ENCODE results near the gene MUC4. TPM values are rescaled to one million over a fixed set of nuclear protein-coding genes. Genes with fewer than 3 reads are reported as not detected.

MUC4 gene
- polyA plus RNA-seq, 1 experiment, result not detected

DNA sequence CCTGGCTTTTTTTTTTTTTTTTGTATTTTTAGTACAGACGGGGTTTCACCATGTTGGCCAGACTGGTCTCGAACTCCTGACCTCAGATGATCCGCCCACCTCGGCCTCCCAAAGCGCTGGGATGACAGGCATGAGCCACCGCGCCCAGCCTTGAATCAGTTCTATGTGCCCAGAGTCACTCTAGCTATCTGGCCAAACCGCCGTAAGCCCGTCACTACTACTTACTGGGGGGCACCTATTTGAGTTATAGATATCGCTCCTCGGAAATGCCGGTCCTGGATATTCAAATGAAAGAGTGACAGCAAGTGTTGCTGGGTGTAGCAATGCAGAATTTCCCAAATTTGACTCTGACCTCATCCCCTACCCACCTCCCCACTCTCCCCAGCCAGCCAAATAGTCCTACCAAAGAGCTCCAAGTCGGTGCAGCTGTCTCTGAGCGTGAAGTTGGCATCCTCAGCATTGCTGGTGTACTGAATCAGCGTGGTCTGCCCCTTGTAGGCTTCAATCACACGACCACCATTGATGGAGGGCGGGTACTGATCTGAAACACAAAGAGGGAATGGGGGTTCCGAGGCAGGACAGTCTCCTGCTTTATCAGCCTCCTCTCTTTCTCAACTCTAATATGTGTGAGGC is 52.9 kb downstream of the MUC4 start:
- ChIA-PET POLR2A (interaction anchor here (0.6 kb wide), 1 partner anchor 15 kb away, joined by 3 read pairs; no protein-coding TSS in a partner anchor), CTCF (no interaction called here)
- no peak overlapping the region for H3K27ac ChIP-seq (ENCODE audit: low read depth, low read length)
- no peaks in the 10 kb centered on the region; the same call in 1 of the 2 replicates for H3K9me3 ChIP-seq (ENCODE audit: control insufficient read depth, insufficient read depth, low read length)
- H3K27me3 ChIP-seq (ENCODE audit: control insufficient read depth, insufficient read depth, low read length), result peaks cover 58% of the 10 kb centered on the region
- TF ChIP-seq, protein P1, sequence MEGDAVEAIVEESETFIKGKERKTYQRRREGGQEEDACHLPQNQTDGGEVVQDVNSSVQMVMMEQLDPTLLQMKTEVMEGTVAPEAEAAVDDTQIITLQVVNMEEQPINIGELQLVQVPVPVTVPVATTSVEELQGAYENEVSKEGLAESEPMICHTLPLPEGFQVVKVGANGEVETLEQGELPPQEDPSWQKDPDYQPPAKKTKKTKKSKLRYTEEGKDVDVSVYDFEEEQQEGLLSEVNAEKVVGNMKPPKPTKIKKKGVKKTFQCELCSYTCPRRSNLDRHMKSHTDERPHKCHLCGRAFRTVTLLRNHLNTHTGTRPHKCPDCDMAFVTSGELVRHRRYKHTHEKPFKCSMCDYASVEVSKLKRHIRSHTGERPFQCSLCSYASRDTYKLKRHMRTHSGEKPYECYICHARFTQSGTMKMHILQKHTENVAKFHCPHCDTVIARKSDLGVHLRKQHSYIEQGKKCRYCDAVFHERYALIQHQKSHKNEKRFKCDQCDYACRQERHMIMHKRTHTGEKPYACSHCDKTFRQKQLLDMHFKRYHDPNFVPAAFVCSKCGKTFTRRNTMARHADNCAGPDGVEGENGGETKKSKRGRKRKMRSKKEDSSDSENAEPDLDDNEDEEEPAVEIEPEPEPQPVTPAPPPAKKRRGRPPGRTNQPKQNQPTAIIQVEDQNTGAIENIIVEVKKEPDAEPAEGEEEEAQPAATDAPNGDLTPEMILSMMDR (IDR thresholded peaks at IDR 0.05; ENCODE audit: low read depth, low read length), result no peak
- no peak overlapping the region for H3K4me3 ChIP-seq (ENCODE audit: low read depth, low read length)
- no peak for DNase-seq (ENCODE audit: low read depth, low spot score)

DNA sequence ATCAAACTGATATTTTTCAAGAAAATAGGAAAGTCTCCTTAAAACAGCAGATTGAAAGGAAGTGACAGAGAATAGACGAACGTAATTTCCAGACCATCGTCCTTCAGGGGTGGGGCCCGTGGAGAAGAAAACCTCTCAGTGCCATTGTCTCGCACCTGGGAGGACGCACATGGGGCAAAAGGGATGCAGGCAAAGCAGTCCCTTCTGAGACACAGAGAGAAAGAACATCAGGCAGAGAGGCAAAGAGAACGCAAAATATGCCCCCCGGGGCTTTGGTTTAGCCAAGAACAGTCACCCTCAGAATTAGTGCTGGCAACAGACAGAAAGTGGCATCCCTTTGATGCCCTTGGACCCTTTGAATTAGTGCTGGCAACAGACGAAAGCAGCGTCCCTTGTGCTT is 53.9 kb downstream of the MUC4 start:
- no peaks in the 10 kb centered on the region; the same call in 1 of the 2 replicates for H3K9me3 ChIP-seq (ENCODE audit: control insufficient read depth, insufficient read depth, low read length)
- DNase-seq (ENCODE audit: low read depth, low spot score), result no peak
- H3K4me3 ChIP-seq (ENCODE audit: low read depth, low read length), result no peak overlapping the region
- H3K27ac ChIP-seq (ENCODE audit: low read depth, low read length), result no peak overlapping the region
- CTCF ChIA-PET, result no interaction called here
- POLR2A ChIA-PET, result interaction anchor here (0.6 kb wide), 1 partner anchor 14 kb away, joined by 3 read pairs; no protein-coding TSS in a partner anchor
- TF ChIP-seq, protein P1 (IDR thresholded peaks at IDR 0.05; ENCODE audit: low read depth, low read length), result no peak
- H3K27me3 ChIP-seq (ENCODE audit: control insufficient read depth, insufficient read depth, low read length), result peaks cover 53% of the 10 kb centered on the region

GRCh38 chr3:195757438-195757770 is 54.3 kb downstream of the MUC4 start:
- peaks cover 52% of the 10 kb centered on the region for H3K27me3 ChIP-seq (ENCODE audit: control insufficient read depth, insufficient read depth, low read length)
- TF ChIP-seq, protein P1 (IDR thresholded peaks at IDR 0.05; ENCODE audit: low read depth, low read length), result no peak
- CTCF ChIA-PET, result no interaction called here

DNA sequence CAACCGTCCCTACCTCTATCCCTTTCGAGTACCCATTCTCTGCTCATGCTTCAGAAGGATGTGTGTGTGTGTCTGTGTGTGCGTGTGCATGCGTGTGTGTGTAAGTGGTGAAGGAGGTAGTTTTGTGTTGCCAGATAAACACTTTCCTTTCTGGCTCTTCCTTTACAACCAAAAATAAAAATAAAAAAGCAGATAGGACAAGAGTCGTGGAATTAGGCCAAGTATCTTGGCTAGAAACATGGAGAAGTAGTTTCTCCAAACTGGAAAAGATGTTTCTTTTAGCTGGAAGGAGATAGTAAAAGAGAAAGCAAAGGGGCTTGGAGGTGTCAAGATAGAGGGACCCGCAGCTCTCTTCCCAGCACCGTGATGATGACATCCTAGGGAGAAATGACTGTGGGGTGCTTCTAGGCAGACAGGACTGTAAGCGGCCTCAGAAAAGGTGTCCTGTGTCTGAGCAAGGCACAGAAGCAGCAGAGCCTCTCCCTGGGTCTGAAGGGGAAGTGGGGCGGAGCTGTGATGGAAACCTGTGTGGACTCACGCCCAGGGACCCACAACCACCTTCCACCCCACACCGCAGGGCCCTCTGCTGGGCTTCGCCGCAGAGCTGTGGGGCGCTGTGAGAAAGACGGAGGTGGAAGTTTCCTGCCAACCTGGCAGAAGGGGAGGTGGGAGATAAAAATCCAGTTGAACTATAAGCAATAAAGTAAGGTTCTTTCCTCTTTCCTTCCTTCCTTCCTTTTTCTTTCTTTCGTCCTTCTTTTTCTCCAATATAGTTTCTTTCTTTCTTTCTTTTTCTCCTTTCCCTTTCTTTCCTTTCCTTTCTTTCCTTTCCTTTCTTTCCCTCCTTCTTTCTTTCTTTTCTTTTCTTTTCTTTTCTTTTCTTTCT is 55.7 kb downstream of the MUC4 start:
- no peaks in the 10 kb centered on the region; the same call in 1 of the 2 replicates for H3K9me3 ChIP-seq (ENCODE audit: control insufficient read depth, insufficient read depth, low read length)
- ChIA-PET CTCF (interaction anchor here (1.0 kb wide), 1 partner anchor 94 kb away, joined by 7 read pairs; no protein-coding TSS in a partner anchor), POLR2A (no interaction called here)
- TF ChIP-seq, protein P1 (IDR thresholded peaks at IDR 0.05; ENCODE audit: low read depth, low read length), result no peak
- no peak for DNase-seq (ENCODE audit: low read depth, low spot score)
- H3K27ac ChIP-seq (ENCODE audit: low read depth, low read length), result no peak overlapping the region
- no peak overlapping the region for H3K4me3 ChIP-seq (ENCODE audit: low read depth, low read length)
- H3K27me3 ChIP-seq (ENCODE audit: control insufficient read depth, insufficient read depth, low read length), result peaks cover 41% of the 10 kb centered on the region

More at GRCh38 chr3:195757438-195757770, 54.3 kb downstream of the MUC4 start:
- Histone ChIP-seq H3K4me3 (ENCODE audit: low read depth, low read length) (no peak overlapping the region), H3K27ac (ENCODE audit: low read depth, low read length) (no peak overlapping the region), H3K9me3 (ENCODE audit: control insufficient read depth, insufficient read depth, low read length) (no peaks in the 10 kb centered on the region; the same call in 1 of the 2 replicates)
- POLR2A ChIA-PET, result no interaction called here
- no peak for DNase-seq (ENCODE audit: low read depth, low spot score)

DNA sequence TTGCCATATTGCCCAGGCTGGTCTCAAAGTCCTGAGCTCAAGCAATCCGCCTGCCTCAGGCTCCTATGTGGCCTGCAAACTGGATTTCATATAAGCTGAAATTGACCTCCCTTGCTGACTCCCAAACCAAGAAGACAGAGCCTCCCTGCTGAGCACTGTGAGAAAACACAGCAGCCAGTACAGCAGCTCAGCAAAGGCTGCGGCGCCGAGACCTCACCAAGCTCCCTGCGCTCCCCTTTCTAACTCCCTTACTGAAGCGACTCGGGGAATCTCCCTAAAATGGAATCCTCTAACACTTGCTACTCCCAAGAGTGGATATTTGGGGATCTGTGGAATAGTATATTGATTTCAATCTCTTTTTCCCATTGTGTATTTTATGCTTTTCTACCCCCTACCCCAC is 56.3 kb downstream of the MUC4 start:
- Histone ChIP-seq H3K4me3 (ENCODE audit: low read depth, low read length) (no peak overlapping the region), H3K27ac (ENCODE audit: low read depth, low read length) (no peak overlapping the region), H3K9me3 (ENCODE audit: control insufficient read depth, insufficient read depth, low read length) (no peaks in the 10 kb centered on the region; the same call in 1 of the 2 replicates), H3K27me3 (ENCODE audit: control insufficient read depth, insufficient read depth, low read length) (peaks cover 35% of the 10 kb centered on the region)
- ChIA-PET POLR2A (no interaction called here), CTCF (interaction anchor here (1.0 kb wide), 1 partner anchor 94 kb away, joined by 7 read pairs; no protein-coding TSS in a partner anchor)
- DNase-seq (ENCODE audit: low read depth, low spot score), result no peak
- TF ChIP-seq, protein P1 (IDR thresholded peaks at IDR 0.05; ENCODE audit: low read depth, low read length), result no peak
